ENCODE results near the gene IZUMO2. TPM values are rescaled to one million over a fixed set of nuclear protein-coding genes. Genes with fewer than 3 reads are reported as not detected.

Gene IZUMO2
- total and polyA plus RNA-seq, 2 experiments from 2014 or later, result not detected

GRCh38 chr19:50192463-50193211, 29.6 kb upstream of the IZUMO2 start:
- no peaks in the 10 kb centered on the region for H3K79me2 ChIP-seq
- H2AFZ ChIP-seq, result no peak overlapping the region
- no peaks in the 10 kb centered on the region for H3K36me3 ChIP-seq (replicated peaks; ENCODE audit: insufficient read depth, low read depth)
- H3K27me3 ChIP-seq, result peaks cover 5% of the 10 kb centered on the region
- H4K20me1 ChIP-seq (ENCODE audit: insufficient read depth, poor library complexity, severe bottlenecking), result no peaks in the 10 kb centered on the region
- H3K4me1 ChIP-seq (ENCODE audit: insufficient read depth), result no peaks in the 10 kb centered on the region
- no peak overlapping the region for H3K27ac ChIP-seq
- WGBS (ENCODE audit: low lambda C conversion rate, missing lambda C conversion rate), result 73% methylated on average over 13 of the region's 13 CpGs
- no peak overlapping the region for H3K4me2 ChIP-seq
- H3K9me3 ChIP-seq (ENCODE audit: low read depth), result no peaks in the 10 kb centered on the region
- no peak overlapping the region for H3K4me3 ChIP-seq
- TF ChIP-seq, protein P1, sequence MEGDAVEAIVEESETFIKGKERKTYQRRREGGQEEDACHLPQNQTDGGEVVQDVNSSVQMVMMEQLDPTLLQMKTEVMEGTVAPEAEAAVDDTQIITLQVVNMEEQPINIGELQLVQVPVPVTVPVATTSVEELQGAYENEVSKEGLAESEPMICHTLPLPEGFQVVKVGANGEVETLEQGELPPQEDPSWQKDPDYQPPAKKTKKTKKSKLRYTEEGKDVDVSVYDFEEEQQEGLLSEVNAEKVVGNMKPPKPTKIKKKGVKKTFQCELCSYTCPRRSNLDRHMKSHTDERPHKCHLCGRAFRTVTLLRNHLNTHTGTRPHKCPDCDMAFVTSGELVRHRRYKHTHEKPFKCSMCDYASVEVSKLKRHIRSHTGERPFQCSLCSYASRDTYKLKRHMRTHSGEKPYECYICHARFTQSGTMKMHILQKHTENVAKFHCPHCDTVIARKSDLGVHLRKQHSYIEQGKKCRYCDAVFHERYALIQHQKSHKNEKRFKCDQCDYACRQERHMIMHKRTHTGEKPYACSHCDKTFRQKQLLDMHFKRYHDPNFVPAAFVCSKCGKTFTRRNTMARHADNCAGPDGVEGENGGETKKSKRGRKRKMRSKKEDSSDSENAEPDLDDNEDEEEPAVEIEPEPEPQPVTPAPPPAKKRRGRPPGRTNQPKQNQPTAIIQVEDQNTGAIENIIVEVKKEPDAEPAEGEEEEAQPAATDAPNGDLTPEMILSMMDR (IDR thresholded peaks at IDR 0.05; ENCODE audit: poor library complexity), result no peak
- no peaks in the 10 kb centered on the region for H3K9me2 ChIP-seq (replicated peaks; ENCODE audit: insufficient read depth)
- DNase-seq (ENCODE audit: low spot score), result no peak

DNA sequence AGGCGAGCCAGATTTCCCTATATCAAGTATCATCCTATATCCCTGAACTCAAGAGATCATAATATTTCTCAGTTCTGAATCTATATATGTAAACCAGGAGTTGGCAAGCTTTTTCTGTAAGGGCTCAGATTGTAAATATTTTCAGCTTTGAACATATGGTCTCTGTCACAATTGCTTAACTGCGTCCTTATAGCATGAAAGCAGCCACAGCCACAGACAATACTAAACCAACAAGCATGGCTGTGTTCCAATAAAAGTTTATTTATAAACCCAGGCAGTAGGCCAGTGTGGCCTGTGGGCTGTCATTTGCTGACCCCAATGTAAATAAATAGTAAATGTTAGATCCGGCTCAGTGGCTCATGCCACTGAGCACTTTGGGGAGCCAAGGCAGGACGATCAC, 28.1 kb upstream of the IZUMO2 start:
- DNase-seq (ENCODE audit: low spot score), result no peak
- Histone ChIP-seq H3K9me3 (ENCODE audit: low read depth) (no peaks in the 10 kb centered on the region), H4K20me1 (ENCODE audit: insufficient read depth, poor library complexity, severe bottlenecking) (no peaks in the 10 kb centered on the region), H3K4me3 (no peak overlapping the region), H3K4me1 (ENCODE audit: insufficient read depth) (no peaks in the 10 kb centered on the region), H3K27ac (peak overlapping the region; percentile 54), H3K27me3 (peaks cover 5% of the 10 kb centered on the region), H3K9me2 (replicated peaks; ENCODE audit: insufficient read depth) (no peaks in the 10 kb centered on the region), H3K79me2 (no peaks in the 10 kb centered on the region), H3K4me2 (no peak overlapping the region), H3K36me3 (replicated peaks; ENCODE audit: insufficient read depth, low read depth) (no peaks in the 10 kb centered on the region), H2AFZ (no peak overlapping the region)
- 58% methylated on average over 4 of the region's 4 CpGs for WGBS (ENCODE audit: low lambda C conversion rate, missing lambda C conversion rate)
- TF ChIP-seq EZH2phosphoT487 (IDR thresholded peaks at IDR 0.05; ENCODE audit: low read depth, severe bottlenecking, unreplicated experiment) (no peak), EZH2 (IDR thresholded peaks at IDR 0.05; ENCODE audit: borderline replicate concordance) (no peak)
- TF ChIP-seq, protein P1 (IDR thresholded peaks at IDR 0.05; ENCODE audit: poor library complexity), result no peak

DNA sequence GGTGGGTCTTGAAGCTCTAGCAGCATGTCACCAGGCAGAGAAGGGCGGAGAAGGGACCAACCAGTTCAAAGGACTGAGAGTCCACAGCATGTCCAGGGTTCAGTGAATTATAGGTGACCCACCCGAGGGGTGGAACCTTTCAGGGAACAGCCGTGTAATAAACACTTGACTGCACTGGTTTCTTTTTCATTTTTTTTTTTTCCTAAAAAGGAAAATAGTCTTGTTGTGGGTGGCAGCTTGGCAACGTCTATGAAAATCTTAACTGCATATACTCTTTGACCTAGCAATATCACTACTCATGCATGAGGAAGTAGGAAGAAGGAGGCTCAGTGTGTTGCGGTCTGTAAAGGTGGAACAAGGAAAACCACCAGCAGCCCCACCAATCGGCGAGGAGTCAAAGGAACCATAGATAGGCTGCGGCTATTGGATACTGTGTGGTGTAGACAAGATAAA, 27.4 kb upstream of the IZUMO2 start:
- Histone ChIP-seq H3K4me2 (no peak overlapping the region), H3K27ac (peak overlapping the region; percentile 59), H4K20me1 (ENCODE audit: insufficient read depth, poor library complexity, severe bottlenecking) (no peaks in the 10 kb centered on the region), H2AFZ (no peak overlapping the region), H3K9me3 (ENCODE audit: low read depth) (no peaks in the 10 kb centered on the region), H3K36me3 (replicated peaks; ENCODE audit: insufficient read depth, low read depth) (no peaks in the 10 kb centered on the region), H3K27me3 (peaks cover 5% of the 10 kb centered on the region), H3K4me1 (ENCODE audit: insufficient read depth) (no peaks in the 10 kb centered on the region), H3K4me3 (no peak overlapping the region), H3K79me2 (no peaks in the 10 kb centered on the region), H3K9me2 (replicated peaks; ENCODE audit: insufficient read depth) (no peaks in the 10 kb centered on the region)
- WGBS (ENCODE audit: low lambda C conversion rate, missing lambda C conversion rate), result 80% methylated on average over 8 of the region's 8 CpGs
- DNase-seq (ENCODE audit: low spot score), result no peak
- no peak for TF ChIP-seq EZH2phosphoT487 (IDR thresholded peaks at IDR 0.05; ENCODE audit: low read depth, severe bottlenecking, unreplicated experiment)
- no peak for TF ChIP-seq EZH2 (IDR thresholded peaks at IDR 0.05; ENCODE audit: borderline replicate concordance)
- TF ChIP-seq, protein P1 (IDR thresholded peaks at IDR 0.05; ENCODE audit: poor library complexity), result no peak

Data from hepatocyte (in vitro differentiated cells).